ENCODE results near the gene ARSA. TPM values are rescaled to one million over a fixed set of nuclear protein-coding genes. Genes with fewer than 3 reads are reported as not detected.

Gene ARSA
- total RNA-seq, 4 donors from 2014 or later: 33.2 to 51.5 (median 48.0) TPM

- H3K4me3 ChIP-seq: no peak overlapping the region
- no peaks in the 10 kb centered on the region for H3K9me3 ChIP-seq
- H3K4me1 ChIP-seq: no peaks in the 10 kb centered on the region
- DNase-seq (ENCODE audit: low spot score in 2 of 2): no peak
- H3K36me3 ChIP-seq: no peaks in the 10 kb centered on the region
- no peaks in the 10 kb centered on the region for H3K27me3 ChIP-seq
- no peak overlapping the region for H3K27ac ChIP-seq
- no peak for TF ChIP-seq POLR2A (IDR thresholded peaks at IDR 0.05)
- TF ChIP-seq, protein P1, sequence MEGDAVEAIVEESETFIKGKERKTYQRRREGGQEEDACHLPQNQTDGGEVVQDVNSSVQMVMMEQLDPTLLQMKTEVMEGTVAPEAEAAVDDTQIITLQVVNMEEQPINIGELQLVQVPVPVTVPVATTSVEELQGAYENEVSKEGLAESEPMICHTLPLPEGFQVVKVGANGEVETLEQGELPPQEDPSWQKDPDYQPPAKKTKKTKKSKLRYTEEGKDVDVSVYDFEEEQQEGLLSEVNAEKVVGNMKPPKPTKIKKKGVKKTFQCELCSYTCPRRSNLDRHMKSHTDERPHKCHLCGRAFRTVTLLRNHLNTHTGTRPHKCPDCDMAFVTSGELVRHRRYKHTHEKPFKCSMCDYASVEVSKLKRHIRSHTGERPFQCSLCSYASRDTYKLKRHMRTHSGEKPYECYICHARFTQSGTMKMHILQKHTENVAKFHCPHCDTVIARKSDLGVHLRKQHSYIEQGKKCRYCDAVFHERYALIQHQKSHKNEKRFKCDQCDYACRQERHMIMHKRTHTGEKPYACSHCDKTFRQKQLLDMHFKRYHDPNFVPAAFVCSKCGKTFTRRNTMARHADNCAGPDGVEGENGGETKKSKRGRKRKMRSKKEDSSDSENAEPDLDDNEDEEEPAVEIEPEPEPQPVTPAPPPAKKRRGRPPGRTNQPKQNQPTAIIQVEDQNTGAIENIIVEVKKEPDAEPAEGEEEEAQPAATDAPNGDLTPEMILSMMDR (IDR thresholded peaks at IDR 0.05): no peak
- TF ChIP-seq EP300 (IDR thresholded peaks at IDR 0.05): no peak
- WGBS, 2 donors: 92% methylated on average over 11 of the region's 11 CpGs
These were observed 7.6 kb upstream of the ARSA start for GRCh38 chr22:50635591-50635990.

GRCh38 chr22:50633771-50634170 lies 5.8 kb upstream of the ARSA start:
- Histone ChIP-seq H3K27ac (no peak overlapping the region), H3K4me1 (peaks cover 0 to 3% (median 2%) of the 10 kb centered on the region in 4 donors), H3K27me3 (no peaks in the 10 kb centered on the region), H3K9me3 (no peaks in the 10 kb centered on the region), H3K4me3 (no peak overlapping the region), H3K36me3 (no peaks in the 10 kb centered on the region)
- WGBS, 2 donors: 76 to 79% methylated on average over 11 of the region's 11 CpGs
- TF ChIP-seq, protein P1 (IDR thresholded peaks at IDR 0.05): no peak
- TF ChIP-seq POLR2A (IDR thresholded peaks at IDR 0.05) (no peak), EP300 (IDR thresholded peaks at IDR 0.05) (no peak)
- DNase-seq (ENCODE audit: low spot score in 2 of 2): no peak

DNA sequence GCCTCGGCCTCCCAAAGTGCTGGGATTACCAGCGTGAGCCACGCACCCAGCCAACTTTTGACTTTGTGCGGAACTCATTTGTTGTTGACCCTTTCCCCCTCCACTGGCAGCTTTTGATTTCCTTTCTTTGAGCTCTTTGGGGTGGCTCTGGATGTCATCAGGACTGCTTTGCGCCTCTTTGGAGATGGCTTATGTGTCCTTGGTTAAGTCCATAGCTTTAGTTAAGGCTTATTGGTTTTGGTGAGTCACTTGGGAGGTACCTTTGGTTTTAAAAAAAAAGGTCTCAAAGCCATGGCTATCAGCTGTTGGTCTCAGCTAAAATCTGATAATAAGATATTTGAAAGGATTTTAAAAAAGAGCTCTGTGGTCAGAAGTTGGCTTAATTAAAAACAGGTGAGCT lies 5.1 kb upstream of the ARSA start:
- no peaks in the 10 kb centered on the region for H3K27me3 ChIP-seq
- TF ChIP-seq, protein P1 (IDR thresholded peaks at IDR 0.05): no peak
- no peak for TF ChIP-seq EP300 (IDR thresholded peaks at IDR 0.05)
- no peak for TF ChIP-seq POLR2A (IDR thresholded peaks at IDR 0.05)
- 64 to 77% methylated on average over 5 of the region's 5 CpGs for WGBS, 2 donors
- DNase-seq (ENCODE audit: low spot score in 2 of 2): no peak
- H3K27ac ChIP-seq: no peak overlapping the region
- peaks cover 0 to 8% (median 7%) of the 10 kb centered on the region in 4 donors for H3K4me1 ChIP-seq
- H3K4me3 ChIP-seq: no peak overlapping the region
- H3K9me3 ChIP-seq: no peaks in the 10 kb centered on the region
- no peaks in the 10 kb centered on the region for H3K36me3 ChIP-seq

GRCh38 chr22:50630376-50630775 lies 2.4 kb upstream of the ARSA start:
- Histone ChIP-seq H3K27ac (no peak overlapping the region), H3K36me3 (peaks cover 0 to 10% (median 0%) of the 10 kb centered on the region in 3 donors), H3K4me3 (no peak overlapping the region), H3K4me1 (peaks cover 0 to 23% (median 17%) of the 10 kb centered on the region in 4 donors), H3K9me3 (no peaks in the 10 kb centered on the region), H3K27me3 (no peaks in the 10 kb centered on the region)
- 89 to 92% methylated on average over 5 of the region's 5 CpGs for WGBS, 2 donors
- no peak for DNase-seq (ENCODE audit: low spot score in 2 of 2)
- no peak for TF ChIP-seq EP300 (IDR thresholded peaks at IDR 0.05)
- TF ChIP-seq POLR2A (IDR thresholded peaks at IDR 0.05): no peak
- TF ChIP-seq, protein P1 (IDR thresholded peaks at IDR 0.05): no peak

GRCh38 chr22:50628543-50629134 lies 687 bp upstream of the ARSA start:
- DNase-seq (ENCODE audit: low spot score in 2 of 2): no peak
- Histone ChIP-seq H3K27ac (peak overlapping the region in 3 of 4 donors; percentile 74 to 87 (median 74)), H3K9me3 (no peaks in the 10 kb centered on the region)

More at GRCh38 chr22:50628543-50629134, 687 bp upstream of the ARSA start:
- TF ChIP-seq, protein P1 (IDR thresholded peaks at IDR 0.05): no peak
- no peak for TF ChIP-seq EP300 (IDR thresholded peaks at IDR 0.05)
- no peak for TF ChIP-seq POLR2A (IDR thresholded peaks at IDR 0.05)
- Histone ChIP-seq H3K4me3 (peak overlapping the region; percentile 55 to 87 (median 74)), H3K27me3 (no peaks in the 10 kb centered on the region), H3K36me3 (peaks cover 0 to 23% (median 0%) of the 10 kb centered on the region in 3 donors), H3K4me1 (peaks cover 0 to 23% (median 17%) of the 10 kb centered on the region in 4 donors)
- WGBS, 2 donors: 31 to 35% methylated on average over 16 of the region's 16 CpGs
